22Rv1 (cell line): Measurements from ENCODE around the gene NTN1.

Experiments
- ZFX ChIP-seq: fragments of 450-650 bp; IDR thresholded peaks from 2 replicates; pipeline ENCODE4 v1.6.1; 2017; ENCODE audit warnings: antibody characterized with exemption, borderline replicate concordance
- TF ChIP-seq, protein P1 (sequence below): fragments of 450-650 bp; IDR thresholded peaks from 2 replicates; pipeline ENCODE4 v1.5.1; 2017; ENCODE audit warnings: mild to moderate bottlenecking

DNA sequence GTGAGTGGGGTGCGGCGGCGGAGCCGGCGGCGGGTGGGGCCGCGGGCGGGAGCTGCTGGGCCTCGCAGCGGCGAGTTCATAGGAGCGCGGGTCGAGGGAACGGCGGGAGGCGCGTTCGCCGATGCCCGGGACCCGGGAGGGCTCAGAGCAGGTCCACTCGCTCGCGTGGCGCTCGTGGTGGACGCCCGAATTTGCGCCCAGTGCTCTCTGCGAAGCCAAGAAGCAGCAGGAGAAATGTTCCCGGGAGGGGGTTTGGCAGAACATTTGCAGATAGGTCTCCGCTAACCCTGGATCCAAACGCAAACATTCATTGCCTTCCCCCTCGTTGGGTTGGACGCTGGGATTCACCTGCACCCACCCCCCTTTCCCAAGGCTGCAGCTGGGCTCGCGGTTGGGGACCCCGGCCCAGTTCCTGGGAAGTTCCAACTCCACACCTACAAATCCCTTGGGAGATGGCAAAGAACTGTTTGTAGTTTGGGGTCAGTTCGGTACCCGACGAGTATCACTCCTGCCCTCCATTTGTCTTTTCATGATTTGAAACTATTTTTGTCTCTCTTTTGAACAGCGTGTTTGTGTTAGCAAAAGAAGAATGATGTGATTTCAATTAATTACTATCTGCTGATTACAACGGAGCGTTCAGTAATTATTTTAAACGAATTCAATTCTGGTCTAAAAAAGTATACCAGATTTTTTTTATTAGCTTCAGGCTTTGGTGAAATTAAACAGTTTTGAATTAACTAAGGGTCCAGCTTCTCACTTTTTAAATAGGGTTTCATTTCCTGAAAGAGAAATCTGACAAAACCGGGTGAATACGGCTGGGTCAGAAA is 2.3 kb downstream of the NTN1 start:
- TF ChIP-seq, protein P1, sequence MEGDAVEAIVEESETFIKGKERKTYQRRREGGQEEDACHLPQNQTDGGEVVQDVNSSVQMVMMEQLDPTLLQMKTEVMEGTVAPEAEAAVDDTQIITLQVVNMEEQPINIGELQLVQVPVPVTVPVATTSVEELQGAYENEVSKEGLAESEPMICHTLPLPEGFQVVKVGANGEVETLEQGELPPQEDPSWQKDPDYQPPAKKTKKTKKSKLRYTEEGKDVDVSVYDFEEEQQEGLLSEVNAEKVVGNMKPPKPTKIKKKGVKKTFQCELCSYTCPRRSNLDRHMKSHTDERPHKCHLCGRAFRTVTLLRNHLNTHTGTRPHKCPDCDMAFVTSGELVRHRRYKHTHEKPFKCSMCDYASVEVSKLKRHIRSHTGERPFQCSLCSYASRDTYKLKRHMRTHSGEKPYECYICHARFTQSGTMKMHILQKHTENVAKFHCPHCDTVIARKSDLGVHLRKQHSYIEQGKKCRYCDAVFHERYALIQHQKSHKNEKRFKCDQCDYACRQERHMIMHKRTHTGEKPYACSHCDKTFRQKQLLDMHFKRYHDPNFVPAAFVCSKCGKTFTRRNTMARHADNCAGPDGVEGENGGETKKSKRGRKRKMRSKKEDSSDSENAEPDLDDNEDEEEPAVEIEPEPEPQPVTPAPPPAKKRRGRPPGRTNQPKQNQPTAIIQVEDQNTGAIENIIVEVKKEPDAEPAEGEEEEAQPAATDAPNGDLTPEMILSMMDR: no peak
- TF ChIP-seq ZFX: no peak
